ENCODE measurements around the gene HSPG2.

DNA sequence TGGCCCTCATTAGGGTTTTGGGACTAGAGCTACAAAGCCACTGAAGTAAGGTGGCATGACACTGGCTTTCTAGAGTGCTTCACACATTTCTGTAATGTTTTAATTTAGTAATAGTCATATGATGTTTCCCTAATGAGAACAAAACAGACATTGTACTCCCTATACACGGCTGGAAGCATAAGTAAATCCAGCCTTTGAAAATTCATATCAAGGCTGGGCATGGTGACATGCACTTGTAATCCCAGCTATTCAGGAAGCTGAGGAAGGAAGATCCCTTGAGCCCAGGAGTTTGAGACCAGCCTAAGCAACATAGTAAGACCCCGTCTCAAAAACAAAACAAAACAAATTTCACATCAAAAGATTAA lies 161.6 kb downstream of the HSPG2 start:
- TF ChIP-seq, protein P1, sequence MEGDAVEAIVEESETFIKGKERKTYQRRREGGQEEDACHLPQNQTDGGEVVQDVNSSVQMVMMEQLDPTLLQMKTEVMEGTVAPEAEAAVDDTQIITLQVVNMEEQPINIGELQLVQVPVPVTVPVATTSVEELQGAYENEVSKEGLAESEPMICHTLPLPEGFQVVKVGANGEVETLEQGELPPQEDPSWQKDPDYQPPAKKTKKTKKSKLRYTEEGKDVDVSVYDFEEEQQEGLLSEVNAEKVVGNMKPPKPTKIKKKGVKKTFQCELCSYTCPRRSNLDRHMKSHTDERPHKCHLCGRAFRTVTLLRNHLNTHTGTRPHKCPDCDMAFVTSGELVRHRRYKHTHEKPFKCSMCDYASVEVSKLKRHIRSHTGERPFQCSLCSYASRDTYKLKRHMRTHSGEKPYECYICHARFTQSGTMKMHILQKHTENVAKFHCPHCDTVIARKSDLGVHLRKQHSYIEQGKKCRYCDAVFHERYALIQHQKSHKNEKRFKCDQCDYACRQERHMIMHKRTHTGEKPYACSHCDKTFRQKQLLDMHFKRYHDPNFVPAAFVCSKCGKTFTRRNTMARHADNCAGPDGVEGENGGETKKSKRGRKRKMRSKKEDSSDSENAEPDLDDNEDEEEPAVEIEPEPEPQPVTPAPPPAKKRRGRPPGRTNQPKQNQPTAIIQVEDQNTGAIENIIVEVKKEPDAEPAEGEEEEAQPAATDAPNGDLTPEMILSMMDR (IDR thresholded peaks at IDR 0.05; ENCODE audit: poor library complexity): no peak
- TF ChIP-seq EZH2 (IDR thresholded peaks at IDR 0.05; ENCODE audit: borderline replicate concordance) (no peak), EZH2phosphoT487 (IDR thresholded peaks at IDR 0.05; ENCODE audit: low read depth, severe bottlenecking, unreplicated experiment) (no peak)
